HL-60/S4 treated with phorbol 12-myristate 13-acetate at 8.2 ng/mL for 4 days and 3 days (cell line): ENCODE measurements around the gene TRIP13.
"Not testable (repeated sequence)": the region's sequence is repeated elsewhere in the genome, so short reads cannot be mapped to it uniquely, and the experiment has no call there.

Experiments used
- in situ Hi-C: fragments of 300-500 bp; cut with MboI; formaldehyde crosslinking; loops from 2 replicates; pipeline ENCODE4 v1.15.0; 2022; ENCODE audit warnings: low sequenced_read_pairs

Gene TRIP13

DNA sequence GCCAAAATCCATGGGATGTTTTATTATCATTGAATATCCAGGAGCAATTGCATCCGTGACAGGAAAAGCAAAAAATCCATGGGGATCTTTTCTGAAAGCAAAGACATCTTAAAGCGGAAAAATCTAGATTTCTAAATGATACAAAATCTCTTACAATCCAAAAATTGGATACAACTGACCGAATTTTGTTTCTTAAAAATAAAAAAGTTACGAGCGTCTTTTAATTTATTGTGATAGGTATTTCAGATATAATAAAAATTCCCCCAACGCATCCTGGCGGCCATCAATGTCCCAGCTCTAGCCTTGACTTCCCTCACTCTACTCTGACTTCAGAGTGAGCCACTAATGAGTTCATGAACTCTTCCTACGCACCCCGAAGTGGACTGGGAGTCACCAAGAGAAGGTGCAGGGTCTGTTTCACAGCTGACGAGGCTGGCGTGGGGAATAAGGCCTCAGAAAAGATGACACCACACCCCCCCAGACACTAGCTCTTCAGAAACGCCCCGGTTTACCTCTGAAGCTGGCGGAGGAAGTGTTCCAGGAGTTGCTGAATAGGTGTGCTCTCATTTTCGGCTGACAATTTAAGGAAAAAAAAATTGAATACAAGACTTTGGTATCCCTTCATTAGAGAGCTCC lies 3.5 kb upstream of the TRIP13 start:
- in situ Hi-C loops: no loop called here

DNA sequence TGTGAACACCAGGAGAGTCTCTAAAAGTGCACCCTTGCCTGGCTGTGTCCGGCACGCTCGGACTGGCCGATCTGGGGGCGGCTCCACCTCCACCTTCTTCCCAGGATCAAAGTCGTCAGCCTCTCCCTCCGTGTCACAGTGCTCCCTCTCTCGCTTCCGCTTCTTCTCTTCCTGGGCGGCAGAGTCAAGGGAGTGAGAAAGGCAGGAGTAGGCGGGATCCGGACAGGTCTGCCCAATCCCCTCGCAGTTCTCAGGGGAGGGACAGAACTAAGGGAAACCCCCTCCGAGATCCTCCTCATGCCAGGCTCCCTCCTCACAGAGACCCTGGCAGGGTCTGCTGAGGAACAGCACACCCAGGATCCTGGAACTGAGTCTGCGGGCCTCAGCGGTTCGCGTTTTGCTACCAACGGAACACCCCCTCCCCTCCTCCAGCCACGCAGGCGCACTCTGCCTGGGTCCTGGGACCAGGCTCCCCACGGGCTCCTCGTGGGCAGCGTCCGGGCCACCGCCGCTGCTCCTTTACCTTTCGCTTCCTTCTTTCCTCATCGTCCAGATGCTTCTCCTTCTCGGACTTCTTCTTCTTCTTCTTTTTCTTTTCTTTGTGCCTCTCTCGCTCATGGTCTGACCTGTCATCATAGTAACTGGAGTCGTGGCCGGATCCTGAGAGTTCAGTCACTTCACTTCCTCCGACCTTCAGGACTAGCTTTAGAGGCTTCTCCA lies 1.4 kb upstream of the TRIP13 start:
- in situ Hi-C loops: no loop called here

DNA sequence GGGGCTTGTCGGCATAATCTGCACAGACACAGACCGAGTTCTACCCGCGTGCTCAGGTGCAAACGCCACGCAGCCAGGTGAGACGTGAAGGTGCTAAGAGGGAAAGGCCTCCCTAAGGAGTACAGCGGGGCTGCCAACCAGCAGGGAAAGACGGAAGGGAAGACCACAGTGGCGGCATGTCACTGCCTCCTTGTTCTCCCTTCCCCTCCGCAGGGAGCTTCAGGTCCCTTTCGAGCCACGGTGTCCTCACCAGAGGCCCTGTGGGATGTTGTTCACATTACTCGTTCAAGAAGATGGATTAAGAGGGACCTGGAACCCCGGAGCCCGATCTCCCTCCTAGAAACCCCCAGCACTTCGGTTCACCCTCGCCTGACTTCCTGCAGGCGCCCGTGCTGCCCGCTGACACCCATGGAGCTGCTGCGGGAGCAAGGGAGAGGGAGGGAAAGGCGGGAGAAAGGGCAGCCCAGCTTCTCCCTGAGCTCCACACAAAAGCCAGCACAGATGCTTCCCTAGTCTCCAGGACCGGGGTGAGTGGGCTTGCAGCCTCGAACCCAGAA lies 769 bp upstream of the TRIP13 start:
- in situ Hi-C loops: no loop called here

DNA sequence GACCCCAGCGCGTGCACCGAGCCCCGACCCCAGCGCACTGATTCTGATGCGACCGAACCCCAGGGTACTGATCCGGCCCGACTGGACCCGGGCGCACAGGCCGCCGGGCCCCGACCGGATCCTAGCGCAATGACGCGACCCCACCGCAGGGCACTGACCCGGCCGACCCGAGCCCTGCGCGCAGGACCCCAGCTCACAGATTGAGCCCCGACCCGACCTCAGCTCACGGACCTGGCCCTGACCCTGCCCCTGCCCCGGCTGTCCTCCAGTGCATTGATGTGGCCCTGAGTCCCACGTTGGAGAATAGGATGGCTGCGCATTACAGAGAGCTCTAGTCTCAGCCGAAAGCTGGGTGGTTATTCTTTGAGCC lies 438 bp downstream of the TRIP13 start:
- in situ Hi-C loops: no loop called here

DNA sequence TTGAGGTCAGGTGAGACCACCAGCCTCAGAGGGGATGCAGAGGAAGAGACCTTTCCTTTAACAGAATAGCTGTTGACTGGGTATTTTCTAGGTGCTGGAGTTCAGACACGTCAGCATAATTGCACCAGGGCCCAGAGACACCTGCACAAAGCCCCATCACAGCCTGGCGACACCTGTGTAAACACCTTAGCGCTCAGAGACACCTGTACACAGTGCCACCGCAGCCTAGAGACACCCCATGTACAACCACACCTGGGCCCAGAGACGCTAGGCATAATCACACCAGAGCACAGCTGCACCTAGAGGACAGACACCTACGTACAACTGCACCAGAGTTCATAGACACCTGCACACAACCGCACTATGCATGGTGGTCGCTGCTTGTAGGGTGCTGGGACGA lies 1.0 kb downstream of the TRIP13 start:
- in situ Hi-C loops: no loop called here

DNA sequence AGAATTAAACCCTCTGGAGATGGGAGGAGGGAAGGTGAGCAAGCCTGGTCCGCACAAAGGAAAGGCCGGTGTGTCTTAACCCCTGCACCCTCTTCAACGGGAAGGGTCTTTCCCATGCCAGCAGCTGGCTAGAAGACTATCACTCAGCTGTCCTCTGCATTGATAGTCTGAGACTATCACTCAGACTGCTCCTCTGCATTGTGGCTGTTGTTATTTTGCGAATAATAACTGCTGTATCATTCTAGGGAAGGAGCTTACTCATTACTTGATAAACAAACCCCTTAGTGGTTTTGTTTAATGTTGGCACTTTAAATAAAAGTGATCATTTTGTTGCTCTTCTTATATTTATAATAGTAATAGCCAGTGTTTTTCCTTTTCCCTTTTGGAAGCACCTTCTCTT lies 8.1 kb downstream of the TRIP13 start:
- in situ Hi-C loops: no loop called here

DNA sequence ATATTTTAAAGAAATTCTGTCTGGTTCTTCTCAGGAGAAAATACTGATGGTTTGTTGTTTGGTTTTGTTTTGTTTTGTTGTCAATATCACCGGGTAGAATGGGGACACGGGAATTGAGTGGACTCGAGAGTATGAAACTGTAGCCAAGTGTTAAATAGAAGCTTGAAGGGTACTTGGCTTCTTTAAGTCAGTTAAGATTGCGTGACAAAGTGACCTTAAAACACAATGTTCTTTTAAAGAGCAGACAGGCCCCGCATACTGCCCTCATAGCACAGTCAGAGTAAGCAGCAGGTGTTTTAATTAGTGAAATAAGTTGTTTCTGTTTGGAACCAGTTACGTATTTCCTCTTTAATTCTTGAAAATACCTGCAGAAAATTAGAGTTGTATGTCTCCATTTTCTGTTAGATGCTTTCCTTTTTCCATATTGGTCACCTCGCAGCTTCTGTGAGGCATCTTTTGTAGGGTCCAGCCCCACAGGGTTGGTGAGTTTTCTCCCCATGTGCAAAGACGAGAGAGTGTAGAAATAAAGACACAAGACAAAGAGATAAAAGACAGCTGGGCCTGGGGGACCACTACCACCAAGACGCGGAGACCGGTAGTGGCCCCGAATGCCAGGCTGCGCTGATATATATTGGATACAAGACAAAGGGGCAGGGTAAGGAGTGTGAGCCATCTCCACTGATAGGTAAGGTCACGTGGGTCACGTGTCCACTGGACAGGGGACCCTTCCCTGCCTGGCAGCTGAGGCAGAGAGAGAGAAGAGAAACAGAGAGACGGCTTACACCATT lies 9.6 kb downstream of the TRIP13 start:
- in situ Hi-C loops: no loop called here

DNA sequence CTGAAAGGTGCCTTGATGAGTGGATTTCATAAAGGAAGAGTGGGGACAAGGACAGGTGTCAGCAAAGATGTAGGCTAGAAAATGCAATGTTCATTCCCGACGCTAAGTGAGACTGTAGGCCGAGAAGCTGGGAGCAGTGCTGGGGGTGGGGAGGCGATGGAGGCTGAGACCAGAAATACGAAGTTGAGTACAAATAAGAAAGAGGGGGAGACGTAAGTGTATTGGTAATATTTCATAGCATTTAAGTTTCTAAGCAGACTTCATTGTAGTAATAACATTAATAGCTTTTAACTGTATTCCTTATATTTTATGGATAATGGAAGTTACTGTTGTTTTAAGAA lies 11.0 kb downstream of the TRIP13 start:
- in situ Hi-C loops: no loop called here

DNA sequence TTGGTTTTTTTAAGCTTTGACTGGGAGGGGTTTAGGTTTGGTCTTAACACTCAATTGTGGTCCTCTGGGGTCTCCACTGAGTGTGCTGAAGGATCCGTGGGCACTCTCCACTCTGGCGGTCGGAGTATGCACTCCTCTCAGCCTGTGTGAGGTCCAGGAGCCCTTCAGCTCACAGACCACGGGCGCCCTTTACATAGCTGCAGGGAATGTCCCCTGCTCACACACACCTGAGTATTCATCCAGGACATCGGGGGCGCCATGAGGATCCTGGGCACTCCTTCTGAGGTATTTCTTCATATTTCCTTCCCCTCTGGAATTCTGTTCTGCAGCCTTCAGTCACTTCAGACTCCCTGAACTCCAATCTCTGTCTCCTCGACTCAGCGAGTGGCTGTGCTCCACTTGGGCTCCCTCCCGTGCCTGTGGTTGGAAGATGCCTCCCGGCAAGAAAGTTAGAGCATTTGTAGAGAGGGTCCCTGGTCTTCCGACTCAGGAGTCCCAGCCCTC lies 12.5 kb downstream of the TRIP13 start:
- in situ Hi-C loops: no loop called here

DNA sequence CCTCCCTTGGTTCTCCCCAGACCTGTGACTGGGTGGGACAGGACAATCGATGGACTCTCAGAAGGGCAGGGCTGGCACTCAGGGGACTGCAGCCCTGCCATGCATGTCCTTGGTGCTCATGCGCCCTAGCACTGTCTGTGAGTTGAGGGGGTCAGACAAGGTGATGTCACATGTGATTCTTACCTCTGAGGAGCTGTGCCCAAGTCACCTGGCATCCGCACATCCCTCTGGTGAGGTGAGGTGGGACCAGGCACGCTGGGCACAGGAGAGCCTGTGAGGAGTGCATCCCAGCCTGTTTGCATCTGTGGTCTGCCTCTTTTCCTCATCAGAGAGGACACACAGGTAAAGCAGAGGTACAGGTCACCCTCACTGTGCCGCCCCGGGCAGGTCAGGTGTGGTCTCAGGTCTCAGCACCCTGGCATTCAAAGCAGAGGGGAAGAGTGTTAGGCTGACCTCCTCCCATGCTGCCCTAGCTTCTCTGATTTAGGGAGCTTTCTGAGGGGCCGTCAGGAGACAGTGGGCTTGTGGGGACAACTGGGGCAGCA lies 14.8 kb downstream of the TRIP13 start:
- in situ Hi-C loops: no loop called here

DNA sequence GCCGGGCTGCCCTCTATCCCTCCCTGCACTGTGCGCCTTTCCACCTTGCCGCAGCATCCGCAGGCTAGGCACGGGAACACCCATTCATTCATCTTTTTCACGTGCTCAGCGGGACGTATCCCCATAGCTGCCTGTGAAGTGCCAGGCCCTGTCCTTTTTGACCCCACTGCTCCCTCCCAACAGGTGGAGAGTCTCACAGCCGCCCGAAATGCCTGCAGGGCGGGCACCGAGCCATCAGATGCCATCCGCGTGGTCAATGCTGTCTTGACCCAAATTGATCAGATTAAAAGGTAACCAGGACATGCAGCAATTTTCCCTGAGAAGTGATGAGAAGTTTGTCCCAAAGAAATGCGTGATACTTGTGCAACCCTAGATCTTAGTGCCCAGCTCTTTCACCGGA lies 15.5 kb downstream of the TRIP13 start:
- in situ Hi-C loops: no loop called here

DNA sequence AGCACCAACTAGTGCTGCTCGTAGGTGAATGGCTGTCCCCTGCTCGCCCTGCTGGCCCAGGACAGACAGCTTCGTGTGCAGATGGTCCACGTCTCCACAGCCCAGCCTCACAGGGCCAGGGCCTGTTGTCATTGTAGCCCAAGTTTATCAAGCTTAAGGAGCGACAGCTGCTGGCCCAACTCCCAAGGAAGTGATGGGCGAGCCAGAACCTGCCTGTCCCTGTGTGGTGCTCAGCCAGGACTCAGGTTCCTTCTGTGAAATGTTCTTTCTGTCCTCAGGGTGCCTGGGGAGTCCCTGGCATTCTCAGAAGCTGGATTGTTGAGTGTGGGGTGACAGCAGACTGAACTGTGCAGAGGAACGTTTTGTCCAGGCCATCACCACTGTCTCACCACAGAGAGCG lies 16.4 kb downstream of the TRIP13 start:
- in situ Hi-C loops: no loop called here

DNA sequence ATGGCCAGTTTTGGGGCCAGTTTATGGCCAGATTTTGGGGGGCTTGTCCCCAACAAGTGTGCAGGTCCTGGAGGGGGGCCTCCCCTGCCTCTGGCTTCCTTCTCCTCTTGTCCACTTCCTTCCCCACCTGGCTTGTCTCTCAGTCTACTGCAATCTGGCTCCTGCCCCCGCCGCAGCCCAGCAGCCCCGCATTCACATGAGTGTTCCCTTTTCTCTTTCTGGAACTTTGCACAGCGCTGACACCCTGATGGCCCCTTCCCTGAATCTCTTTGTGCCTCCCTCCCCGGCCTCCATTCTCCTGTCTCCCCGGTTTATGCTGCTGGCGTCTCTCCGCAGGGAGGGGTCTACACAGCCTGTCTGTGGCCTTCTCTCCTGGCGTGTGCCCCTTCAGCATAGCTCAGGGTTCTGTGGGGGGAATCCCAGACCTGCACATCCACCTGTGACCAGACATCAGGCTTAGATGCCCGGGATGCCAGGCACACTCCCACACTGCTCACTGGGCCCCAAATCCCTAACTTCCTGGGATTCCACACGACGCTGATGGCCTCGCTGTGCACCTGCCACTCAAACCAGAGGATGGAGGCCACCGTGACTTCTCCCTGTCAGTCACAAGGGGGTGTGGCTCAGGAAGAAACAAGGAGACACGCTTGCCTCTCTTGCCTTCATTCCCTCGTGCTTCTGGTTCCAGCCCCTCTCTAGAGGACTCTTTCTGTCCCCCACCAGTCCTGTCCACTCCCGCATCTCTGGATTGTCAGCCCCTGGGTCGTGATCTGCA lies 17.5 kb downstream of the TRIP13 start:
- in situ Hi-C loops: no loop called here

DNA sequence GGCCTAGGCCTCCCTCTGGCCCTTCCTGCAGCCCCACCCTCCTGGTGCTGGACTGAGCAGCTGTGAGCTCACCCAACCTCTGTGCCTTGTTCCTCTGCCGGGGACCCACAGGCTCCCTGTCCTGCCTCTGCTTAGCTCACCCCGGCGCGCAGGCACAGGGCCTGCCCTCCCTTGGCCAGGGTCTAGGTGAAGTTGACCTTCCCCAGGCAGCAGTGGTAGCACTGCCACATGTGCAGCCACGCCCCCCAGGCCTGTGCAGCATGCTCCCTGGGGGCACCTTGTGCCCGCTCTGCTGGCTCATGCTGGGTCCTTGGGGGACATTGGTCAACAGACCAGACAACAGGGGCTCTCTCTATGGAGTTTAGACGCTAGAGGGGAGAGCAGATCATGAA lies 18.1 kb downstream of the TRIP13 start:
- in situ Hi-C loops: no loop called here

DNA sequence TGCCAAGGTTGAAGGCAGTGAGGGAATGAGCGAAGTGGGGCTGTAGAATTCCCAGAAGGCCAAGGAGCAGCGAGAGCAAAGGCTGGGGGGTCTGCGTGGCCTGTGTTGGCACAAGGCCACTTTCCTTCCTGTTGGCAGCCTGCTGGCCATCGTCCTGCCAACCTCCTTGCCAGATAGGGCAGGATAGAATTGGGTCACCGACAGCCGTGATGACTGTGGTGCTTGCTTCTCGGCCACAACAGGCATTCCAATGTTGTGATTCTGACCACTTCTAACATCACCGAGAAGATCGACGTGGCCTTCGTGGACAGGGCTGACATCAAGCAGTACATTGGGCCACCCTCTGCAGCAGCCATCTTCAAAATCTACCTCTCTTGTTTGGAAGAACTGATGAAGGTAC lies 18.9 kb downstream of the TRIP13 start:
- in situ Hi-C loops: no loop called here

DNA sequence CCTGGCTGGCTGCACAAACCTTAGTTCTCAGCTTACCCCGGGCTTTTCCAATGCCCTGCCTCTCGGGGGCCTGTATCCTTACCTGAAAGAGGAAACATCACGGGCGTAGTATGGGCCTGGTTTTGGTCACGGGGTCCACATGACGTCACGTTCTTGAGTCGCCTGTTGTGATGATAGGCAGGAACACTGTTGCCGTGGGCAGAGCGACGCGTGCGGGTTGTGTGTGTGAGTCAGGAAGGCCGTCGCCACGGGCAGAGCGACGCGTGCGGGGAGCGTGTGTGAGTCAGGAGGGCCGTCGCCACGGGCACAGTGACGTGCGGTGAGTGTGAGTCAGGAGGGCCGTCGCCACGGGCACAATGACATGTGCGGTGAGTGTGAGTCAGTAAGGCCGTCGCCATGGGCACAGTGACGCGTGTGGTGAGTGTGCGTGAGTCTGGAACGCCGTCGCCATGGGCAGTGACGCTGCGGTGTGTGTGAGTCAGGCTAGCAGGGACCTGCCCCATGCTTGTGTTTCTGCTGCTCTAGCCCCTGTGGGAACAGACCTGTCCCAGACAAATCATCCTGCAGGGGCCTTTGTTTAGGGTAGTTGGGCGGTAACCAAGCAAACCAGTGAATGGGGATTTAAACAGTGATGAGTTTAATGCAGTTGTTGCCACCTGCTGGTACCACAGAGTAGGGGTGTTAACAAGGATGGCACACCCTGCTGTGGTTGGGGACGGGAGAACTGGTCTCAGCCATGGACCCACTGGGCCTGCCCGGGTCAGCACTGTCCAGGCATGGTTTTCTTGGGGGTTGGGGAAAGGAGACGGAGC lies 19.8 kb downstream of the TRIP13 start:
- in situ Hi-C loops: no loop called here

DNA sequence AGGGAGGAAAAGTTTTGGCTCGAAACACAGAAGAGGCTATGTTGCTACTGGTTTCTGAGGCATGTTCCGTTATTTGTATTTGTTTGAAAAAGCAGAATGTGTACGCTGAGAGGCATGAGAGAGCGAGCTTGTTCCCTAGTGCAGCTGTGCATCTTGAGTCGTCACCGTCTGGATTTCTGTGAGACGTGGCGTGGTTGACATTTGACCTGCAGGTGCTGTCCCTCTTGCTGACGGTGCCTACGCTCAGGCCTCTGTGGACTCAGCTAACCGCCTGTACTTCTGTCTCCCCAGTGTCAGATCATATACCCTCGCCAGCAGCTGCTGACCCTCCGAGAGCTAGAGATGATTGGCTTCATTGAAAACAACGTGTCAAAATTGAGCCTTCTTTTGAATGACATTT lies 21.5 kb downstream of the TRIP13 start:
- in situ Hi-C loops: no loop called here

DNA sequence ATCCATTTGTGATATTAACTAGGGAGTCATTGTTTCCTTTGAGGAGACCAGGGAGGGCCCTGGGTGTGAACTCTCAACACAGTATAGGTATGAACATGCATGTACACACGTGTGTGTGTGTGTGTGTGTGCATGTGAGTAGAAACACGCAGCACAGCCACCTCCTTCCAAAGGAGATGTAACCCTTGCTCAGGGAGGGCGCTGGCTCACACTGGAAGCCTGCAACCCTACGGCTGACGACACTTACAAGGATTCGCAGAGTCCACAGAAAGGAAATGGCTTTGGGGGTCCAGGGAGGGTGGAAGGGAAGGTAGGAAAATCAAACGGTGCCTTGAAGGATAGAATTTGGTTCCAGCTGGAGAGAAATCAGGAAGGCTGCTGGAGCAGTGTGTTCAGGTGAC lies 21.9 kb downstream of the TRIP13 start:
- in situ Hi-C loops: no loop called here

DNA sequence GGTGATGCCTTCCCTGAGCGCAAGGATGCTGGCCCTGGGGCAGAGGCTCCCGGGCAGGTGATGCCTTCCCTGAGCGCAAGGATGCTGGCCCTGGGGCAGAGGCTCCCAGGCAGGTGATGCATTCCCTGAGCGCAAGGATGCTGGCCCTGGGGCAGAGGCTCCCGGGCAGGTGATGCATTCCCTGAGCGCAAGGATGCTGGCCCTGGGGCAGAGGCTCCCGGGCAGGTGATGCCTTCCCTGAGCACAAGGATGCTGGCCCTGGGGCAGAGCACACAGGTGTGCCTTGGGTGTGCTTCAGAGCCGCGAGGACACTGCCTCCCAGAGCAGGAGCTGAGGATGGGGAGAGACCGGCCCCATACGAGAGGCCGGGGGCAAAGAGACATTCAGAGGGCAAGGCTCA lies 22.7 kb downstream of the TRIP13 start:
- in situ Hi-C loops: not testable (repeated sequence)

DNA sequence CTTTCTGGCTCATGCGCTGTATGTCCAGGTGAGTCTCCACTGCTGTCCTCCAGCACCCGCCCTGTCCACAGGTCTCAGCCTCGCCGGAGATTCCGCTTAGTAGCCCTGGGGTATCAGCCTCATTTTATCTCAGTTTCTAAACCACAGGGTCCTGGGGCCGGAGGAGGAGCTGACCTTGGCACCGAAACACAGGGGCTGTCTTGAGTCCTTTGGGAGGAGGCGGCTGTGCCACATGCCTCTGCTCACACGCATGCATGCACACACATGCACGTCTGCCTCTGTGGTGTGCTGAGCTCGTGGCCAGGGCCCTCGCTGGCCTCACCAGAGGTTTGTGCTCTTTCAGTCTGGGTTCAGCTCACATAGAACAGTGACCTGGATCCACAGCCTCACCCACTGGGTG lies 23.3 kb downstream of the TRIP13 start:
- in situ Hi-C loops: no loop called here
